GM18508 (cell line): Measurements from ENCODE around the gene CPT1C.

Source experiments
- ATAC-seq: cut with Tn5 transposase; IDR thresholded peaks from one replicate; pipeline ENCODE4 v1.9.1; 2021; ENCODE audit warnings: moderate number of reproducible peaks; ENCODE audit not compliant: insufficient read depth, unreplicated experiment

CPT1C gene

DNA sequence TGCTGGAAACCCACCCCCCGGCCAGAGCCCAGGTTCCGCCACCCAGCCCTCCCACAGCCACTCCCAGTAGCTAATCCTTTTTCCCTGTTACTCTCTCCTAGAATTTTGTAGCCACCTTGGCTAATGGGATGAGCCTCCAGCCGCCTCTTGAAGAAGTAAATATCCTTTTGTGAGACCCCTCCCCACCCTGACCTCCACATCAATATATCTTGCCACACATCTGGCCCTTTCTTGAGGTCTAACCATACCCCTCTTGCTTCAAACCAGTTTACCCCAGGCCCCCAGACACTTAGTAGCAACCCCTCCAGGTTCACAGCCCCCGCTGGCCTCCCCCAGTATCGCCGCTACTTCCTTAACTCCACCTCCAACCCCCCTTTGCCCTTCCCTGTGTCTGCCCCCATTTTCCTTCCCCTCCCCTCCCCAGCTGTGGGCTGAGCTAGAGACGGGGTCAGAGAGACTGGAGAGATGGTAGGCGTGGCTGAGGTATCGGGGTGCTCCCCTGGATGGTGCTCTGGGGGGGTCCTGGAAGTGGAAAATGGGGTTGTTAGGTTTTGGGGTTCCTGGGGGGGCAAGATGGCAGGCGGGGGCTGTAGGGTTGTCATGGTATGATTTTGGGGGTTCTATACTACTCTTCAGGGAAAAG lies 11.0 kb upstream of the CPT1C start:
- no peak for ATAC-seq

DNA sequence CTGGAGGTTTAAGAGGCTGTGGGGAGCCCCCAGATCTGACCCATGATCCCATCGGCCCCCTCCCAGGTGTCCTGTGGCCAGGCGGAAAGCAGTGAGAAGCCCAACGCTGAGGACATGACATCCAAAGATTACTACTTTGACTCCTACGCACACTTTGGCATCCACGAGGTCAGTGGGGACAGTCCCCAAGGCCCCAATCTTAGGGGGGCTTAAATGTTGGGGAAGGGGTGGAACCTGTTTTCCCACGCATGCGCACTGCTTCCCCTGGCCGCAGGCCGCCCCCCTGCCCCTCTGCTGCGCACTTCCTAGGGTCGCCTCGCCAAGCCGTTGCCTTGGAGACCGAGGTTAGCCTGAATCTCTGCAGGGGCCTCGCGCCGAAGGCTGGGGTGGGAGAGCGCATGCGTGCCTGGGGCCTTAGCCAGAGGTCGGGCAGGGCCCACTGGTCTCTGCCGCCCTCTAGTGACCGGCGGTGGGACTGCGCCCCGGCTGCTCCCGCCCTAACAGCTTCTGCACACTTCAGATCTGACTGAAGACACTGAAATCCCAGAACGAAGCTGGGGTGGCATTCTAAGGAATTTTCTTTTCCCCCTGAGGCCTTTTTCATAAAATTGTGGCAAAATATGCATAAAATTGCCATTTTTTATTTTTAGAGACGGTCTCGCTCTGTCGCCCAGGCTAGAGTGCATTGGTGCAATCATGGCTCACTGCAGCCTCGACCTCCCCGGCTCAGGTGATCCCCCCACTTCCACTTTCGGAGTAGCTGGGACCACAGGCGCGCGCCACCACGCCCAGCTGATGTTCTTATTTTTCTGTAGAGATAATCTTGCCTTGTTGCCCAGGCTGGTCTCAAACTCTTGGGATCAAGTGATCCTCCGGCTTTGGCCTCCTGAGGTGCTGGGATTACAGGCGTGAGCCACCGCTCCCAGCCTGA lies 10.2 kb upstream of the CPT1C start:
- ATAC-seq = no peak

DNA sequence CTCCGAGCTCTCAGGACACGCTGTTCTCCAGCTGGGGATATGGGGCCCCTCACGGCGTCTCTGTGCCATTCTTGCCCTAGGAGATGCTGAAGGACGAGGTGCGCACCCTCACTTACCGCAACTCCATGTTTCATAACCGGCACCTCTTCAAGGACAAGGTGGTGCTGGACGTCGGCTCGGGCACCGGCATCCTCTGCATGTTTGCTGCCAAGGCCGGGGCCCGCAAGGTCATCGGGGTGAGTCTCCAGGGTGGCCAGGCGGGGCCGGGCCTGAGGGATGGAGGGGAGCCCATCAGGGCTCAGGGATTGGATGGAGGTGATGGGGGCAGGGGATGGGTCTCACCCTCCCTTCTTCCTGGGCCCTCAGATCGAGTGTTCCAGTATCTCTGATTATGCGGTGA lies 9.1 kb upstream of the CPT1C start:
- ATAC-seq = no peak

DNA sequence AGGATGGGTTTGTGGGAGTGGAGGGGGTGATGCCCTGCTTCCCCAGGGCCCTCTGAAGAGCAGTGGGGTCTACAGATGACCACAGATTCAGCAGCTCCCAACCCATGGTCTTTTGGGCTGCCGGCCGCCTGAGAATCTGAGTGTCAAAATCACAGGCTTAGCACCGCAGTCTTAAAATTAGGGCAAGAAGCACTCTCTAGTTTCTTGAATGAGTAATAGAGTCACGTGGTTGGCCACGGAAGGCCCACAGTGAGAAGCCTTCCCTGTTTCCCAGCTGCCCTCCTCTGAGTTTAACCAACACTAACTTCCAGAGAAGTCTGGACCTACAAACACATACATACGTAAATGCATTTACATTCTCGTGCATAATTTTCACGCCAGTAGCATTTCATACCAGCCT lies 8.6 kb upstream of the CPT1C start:
- no peak for ATAC-seq

DNA sequence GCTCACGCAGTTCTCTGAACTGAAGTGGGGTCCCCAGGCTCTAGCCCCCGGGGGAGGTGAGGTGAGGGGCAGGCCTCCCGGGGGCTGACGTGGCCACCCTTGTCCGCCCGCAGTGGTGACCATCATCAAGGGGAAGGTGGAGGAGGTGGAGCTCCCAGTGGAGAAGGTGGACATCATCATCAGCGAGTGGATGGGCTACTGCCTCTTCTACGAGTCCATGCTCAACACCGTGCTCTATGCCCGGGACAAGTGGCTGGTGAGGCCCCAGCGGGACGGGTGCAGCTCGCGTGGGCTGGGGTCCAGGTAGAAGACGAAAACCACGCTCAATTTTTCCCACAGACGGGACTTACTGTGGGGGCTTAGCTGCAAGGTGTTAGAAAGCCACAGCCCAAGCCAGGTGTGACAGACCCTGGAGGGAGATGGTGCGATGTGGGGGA lies 7.1 kb upstream of the CPT1C start:
- no peak for ATAC-seq

DNA sequence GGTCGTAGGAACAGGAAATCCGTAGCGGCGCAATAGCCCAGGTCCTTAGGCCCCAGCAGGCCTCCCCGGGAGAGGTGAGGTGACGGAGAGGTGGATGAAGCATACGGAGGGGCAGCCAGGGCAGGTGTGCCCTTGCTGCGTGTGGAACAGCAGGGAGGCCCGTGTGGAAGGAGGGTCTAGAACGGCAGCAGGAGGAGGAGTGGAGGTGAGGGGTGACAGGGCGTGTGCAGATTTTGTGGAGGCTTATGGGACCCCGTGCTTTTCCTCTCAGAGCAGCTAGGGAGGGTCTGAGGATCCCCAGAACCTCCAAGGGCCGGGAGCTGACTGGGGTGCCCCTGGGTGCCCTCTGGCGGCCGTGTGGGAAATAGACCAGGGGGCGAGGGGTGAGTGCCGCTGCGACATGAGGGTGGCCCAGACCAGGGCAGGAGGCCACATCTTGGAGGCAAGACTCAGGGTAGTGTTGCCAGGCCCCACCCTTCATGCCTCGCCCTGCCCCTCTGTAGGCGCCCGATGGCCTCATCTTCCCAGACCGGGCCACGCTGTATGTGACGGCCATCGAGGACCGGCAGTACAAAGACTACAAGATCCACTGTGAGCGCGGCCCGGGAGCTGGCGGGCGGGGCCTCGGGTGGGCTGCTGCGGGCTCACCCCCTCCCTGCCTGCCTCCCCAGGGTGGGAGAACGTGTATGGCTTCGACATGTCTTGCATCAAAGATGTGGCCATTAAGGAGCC lies 6.5 kb upstream of the CPT1C start:
- ATAC-seq = no peak

DNA sequence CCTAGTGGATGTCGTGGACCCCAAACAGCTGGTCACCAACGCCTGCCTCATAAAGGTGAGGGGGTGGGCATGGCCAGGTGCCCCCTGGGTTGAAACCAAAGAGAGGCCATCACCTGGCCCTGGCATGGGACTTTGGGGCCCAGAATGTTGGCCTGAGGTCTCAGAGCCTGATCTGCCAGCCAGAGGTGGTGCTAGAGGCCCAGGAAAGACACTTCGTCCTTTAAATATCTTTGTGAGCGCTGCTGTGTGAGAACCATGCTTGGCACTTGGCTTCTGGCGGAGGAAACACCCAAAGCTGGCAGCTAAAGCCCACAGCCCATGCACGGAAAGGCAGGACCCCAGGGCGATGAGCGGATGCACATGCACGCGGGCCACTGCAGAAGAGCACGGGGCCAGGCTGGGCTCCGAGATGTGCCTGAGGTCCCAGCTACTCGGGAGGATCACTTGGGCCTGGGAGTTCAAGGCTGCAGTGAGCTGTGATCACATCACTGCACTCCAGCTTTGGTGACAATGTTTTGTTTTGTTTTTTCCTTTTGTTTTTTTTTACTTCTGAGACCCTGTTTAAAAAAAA lies 5.8 kb upstream of the CPT1C start:
- no peak for ATAC-seq

DNA sequence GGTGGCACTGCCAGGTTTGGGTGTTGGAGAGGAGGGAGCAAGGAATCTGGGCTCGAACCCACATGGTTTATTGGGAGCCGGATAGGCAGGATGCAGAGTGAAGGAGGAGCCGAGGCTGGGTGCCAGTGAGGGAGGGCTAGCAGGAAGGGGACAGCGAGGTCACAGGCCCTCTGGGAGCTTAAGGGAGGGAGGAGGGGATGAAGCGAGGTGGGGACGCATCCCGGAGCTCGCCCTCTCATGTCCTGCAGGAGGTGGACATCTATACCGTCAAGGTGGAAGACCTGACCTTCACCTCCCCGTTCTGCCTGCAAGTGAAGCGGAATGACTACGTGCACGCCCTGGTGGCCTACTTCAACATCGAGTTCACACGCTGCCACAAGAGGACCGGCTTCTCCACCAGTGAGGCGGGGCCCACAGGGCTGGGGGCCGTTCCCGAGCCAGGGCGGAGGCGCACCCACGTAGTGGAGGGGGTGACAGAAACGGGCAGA lies 5.0 kb upstream of the CPT1C start:
- ATAC-seq = no peak

DNA sequence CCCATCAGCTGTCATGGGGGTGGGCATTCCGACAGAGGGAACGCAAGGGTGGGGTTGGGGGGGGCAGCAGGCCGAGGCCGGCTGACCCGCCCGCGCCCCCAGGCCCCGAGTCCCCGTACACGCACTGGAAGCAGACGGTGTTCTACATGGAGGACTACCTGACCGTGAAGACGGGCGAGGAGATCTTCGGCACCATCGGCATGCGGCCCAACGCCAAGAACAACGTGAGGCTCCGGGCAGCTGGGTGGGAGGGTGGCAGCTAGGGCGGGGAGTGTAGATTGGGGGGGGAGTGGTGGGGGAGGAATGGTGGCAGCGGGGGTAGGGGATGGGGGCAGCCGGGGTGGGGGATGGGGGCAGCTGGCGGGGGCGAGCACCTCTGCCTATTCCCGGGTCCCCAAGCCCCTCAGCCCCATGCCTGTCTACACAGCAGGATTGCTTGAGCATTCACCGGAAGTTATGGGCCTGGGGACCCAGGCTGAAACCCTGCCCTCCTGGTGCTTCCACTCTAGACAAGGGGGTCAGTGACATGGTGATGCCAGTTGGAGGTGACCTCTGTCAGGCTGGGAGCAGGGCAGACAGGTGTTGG lies 4.3 kb upstream of the CPT1C start:
- no peak for ATAC-seq

DNA sequence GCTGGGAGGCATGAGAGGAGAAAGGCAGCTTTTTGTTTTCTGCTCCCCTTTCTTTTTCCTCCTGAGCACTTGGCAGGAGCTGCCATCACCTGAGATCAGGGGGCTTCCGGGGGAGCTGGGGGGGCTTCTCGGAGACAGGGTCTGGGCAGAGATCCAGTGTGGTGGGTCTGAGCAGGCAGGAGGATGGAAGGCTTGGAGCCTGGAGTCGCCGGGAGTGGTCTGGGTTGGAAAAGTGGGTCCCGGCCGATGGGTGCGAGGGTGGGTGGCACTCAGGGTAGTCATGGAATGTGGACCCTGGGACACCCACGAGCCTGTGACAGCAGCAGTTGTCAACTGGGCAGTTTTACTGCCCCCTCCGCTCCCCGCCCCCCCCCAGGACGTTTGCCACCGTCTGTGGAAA lies 3.8 kb upstream of the CPT1C start:
- no peak for ATAC-seq

DNA sequence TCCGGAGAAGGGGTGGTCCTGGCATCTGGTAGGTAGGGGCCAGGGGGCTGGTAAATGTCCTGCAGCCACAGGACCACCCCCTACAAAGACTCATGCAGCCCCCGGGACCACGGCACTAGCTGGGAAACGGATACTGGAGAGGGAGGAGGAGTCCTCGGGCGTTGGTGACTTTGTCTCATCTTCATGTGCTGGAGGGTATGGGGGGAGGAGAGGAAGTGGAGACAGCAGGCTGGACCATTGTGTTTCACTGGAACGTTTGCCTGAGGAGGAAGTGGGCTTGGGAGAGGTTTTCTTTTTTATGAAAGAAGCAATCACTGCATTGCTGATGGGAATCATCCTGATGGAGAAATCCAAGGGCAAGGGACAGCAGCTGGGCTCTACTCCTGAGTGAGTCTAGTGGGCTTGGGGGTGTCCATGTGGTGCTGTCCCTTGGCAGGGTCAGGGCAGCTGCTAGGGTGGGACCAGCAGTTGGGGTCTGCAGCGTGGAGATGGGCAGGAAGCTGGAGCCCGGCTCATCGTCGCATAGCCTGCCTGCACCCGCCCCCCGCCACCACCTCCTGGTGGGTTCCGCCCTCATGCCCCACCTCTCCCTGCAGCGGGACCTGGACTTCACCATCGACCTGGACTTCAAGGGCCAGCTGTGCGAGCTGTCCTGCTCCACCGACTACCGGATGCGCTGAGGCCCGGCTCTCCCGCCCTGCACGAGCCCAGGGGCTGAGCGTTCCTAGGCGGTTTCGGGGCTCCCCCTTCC lies 3.2 kb upstream of the CPT1C start:
- no peak for ATAC-seq

DNA sequence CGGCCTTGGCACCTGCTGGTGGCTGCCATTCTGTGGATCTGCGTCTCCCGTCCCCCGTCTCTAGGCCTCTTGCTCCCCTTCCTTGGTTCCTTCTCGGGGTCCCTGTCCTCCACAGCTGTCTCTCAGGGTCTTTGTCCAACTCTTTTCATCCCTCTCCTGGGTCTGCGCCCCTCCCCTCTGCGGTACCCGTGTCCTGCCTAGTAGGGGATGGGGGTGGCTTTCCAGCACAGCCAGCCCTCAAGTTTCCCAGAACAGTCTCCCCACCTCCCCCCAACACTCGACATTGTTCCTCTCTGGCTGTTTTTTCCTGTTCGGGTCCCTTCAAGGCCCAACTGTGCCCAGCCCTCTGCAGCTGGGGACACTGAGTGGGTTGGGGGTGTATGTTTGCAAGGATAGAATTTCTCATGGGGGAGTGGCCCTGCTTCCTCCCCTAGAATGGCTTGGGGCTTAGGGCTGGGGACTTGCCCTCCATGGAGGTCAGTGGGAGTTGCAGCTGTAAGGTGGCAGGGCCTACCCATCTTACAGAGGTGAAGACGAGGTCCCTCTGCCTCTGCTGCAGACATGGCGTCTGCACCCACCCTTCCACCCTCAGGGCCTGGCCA lies 2.3 kb upstream of the CPT1C start:
- no peak for ATAC-seq

DNA sequence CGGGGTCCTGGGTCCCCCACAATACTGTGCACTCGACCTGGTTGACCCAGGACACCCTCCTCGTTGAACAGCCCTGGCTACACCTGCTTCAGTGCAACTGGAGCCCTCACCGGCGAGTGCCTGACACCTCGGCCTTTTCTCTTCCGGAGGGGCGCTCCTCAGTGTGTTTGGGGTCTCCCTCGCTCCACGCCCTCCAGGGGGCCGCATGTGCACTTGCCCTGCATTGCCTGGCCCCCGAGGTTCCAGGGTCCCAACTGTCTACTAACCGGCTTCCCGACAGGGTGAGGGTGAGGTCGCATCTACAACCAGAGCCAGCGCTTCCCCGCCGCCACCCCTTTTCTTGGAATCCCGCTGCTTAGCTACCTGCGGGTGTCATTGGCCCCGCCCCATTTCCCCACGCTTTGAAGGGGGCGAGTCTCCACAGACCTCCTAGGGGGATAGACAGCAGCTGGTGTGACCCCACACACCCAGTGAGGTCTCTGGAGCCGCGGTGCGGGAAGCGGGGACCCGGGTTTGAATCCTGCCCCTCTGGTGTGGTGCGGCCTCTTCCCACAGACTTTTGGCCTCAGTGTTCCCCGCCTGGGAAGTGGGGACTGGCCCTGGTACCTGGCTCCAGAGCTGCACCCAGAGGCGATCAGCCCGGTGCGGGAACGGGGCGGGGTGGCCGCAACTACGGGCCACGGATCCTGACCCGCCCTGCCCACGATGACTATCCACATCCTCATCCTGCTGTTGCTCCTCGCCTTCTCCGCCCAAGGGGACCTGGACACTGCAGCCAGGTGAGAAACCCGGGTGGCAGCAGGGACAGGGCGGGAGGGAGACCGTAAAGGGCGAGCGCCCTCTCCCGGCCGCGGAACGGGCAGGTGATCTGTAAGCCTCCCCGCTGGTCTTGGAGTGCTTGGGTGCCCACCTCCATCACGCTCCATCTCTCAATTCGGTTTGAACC lies 1.5 kb upstream of the CPT1C start, which contains the start of gene ADM5:
Gene ADM5 (plus strand): TSS at position 462 of the 946 bp plus-strand sequence. CDS start 244 bp downstream, at position 706.
- no peak for ATAC-seq

DNA sequence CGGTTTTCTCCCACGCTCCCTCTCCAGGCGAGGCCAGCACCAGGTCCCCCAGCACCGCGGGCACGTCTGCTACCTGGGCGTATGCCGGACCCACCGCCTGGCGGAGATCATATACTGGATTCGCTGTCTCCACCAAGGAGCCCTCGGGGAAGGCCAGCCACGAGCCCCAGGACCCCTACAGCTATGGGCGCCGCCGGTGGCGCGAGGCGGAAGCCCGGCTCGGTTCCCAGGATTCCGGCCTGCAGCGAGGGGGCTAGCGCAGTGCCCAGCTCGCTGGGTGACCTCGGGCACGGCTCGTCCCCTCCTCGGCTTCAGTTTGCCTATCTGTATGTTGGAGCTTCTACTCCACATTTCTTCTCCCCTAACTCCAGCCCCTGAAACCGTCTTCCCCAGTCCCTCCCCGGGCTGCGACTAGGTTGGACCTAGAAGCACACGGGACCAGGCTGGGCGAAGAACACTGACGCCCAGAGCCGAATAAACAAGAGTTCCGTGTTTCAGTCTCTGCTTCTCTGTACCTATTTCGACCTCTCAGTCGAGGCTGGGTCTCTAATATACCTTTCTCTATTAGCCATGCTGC lies 749 bp upstream of the CPT1C start:
- ATAC-seq = no peak

DNA sequence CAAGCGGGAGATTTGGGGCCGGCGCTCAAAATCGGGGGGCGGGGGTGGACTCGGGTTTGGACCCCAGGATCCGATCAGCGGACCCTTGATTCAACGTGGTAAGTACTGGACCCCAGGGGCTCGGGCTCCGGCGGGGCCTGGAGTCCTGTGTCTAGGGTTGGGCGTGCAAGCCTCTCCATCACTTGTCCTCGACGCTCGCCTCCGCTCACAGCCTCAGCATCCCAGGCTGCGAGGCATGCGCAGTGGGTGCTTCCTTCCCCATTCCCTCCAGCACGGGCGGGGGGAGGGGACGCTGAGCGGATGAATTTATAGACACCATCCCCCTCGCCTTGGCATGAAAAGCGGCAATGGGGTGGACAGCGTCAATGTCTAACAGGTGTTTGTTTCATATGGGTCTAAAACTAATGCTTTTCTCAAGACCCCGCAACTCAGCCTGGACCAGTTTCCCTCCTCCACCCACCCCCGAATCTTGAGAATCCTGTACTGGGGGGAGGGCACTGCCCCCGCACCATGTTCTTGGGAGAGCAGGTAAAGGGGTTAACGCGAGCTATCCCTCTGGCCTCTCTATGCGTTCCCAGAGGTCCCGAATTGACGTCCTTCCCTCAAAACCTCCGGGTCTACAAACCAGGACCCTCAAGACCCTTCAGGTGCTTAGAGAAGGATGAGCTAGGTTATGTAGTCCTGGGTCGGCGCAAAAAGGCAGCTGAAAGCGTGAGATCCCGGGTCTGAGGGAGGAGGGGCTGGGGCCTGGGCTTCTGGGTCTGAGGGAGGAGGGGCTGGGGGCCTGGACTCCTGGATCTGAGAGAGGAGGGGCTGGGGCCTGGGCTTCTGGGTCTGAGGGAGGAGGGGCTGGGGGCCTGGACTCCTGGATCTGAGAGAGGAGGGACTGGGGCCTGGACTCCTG lies 579 bp downstream of the CPT1C start:
- no peak for ATAC-seq

DNA sequence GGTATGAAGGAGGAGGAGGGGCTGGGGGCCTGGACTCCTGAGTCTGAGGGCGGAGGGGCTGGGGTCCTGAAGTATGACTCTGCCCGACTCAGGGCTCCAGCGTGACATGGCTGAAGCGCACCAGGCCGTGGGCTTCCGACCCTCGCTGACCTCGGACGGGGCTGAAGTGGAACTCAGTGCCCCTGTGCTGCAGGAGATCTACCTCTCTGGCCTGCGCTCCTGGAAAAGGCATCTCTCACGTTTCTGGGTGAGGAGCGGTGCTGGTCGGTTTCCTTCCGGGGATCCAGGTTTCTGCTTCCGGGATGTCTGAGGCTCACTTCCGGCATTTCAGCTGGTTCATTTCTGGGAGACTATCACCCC lies 1.2 kb downstream of the CPT1C start:
- no peak for ATAC-seq

DNA sequence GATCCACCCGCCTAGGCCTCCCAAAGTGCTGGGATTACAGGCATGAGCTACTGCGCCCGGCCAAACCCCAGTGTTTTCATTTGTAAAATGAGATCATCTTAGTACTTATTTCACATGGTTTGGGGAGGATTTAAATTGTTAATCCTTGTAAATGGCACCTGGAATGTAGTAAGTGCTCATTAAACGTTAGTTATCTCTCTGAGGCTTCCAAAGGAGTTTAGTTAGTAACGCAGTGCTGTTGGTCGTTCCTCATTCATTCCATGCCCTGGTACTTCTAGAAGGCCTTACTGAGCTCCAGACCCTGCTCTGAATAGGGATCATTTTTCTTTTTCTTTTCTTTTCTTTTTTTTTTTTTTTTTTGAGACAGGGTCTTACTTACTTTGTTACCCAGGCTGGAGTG lies 5.2 kb downstream of the CPT1C start:
- ATAC-seq = no peak
